Testis (tissue), 2 donors: Measurements from ENCODE around the gene PMS2.

ENCODE experiments used
- CTCF ChIP-seq, 3 experiments: fragments of 450-650 bp in 2 of 3; fragments of 200-600 bp in 1 of 3; sonication (generic) in 1 of 3; IDR thresholded peaks; one replicate each; pipeline ENCODE4 v1.5.1; 2016 to 2019; ENCODE audit warnings: antibody characterized with exemption in 3 of 3, mild to moderate bottlenecking in 2 of 3, moderate library complexity in 1 of 3
- POLR2A ChIP-seq: fragments of 450-650 bp; IDR thresholded peaks from one replicate; pipeline ENCODE4 v1.6.1; 2017; ENCODE audit warnings: antibody characterized with exemption, mild to moderate bottlenecking, moderate library complexity

GRCh38 chr7:6026011-6026819, 17.4 kb upstream of the PMS2 start:
- TF ChIP-seq CTCF (IDR thresholded peaks at IDR 0.05), result no peak
- TF ChIP-seq POLR2A, result no peak
